OCI-LY7 (cell line): ENCODE results near the gene SKOR2.

Source experiments
- CTCF ChIP-seq: fragments of 200-600 bp; sonication (generic); conservative IDR thresholded peaks from 2 replicates; pipeline ENCODE4 v1.5.1; 2014; ENCODE audit warnings: mild to moderate bottlenecking, antibody characterized with exemption, low read length, moderate library complexity, mixed read lengths
- EZH2phosphoT487 ChIP-seq: fragments of 200-600 bp; sonication (generic); IDR thresholded peaks from 2 replicates; pipeline ENCODE4 v1.6.1; 2018; ENCODE audit warnings: low read depth, borderline replicate concordance, mild to moderate bottlenecking, mixed run types, antibody characterized with exemption, low read length, moderate library complexity, mixed read lengths

DNA sequence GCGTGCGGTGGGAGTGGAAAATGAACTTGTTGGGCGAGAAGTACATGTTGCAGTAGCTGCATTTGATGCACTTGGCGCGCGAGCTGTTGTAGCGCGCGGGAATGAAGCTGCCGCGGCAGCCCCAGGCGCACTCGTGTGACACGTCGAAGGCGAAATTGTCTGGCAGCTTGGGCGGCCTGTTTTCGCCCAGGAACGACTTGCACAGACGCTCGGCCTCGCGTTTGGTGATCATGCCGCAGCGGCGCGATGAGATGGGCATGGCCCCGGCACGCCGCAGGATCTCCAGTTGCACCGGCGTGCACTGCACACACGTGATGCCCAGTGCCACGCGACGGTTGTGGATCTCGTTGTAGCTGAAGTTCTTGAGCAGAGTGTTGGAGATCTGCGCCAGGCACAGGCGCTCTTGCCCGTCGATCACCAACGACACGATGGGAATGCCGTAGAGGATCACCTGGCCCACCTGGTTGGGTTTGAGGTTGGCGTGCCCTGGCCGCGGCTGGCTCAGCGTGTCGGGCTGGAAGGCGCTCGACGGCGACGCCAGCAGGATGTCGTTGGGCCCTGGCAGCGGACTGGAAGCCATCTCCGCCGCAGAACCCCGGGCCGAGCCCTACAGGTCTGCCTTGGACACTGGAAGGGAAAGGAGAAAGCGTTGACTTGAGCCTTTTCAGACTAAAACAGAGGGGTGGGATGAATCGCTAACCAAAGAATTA is 2.7 kb downstream of the SKOR2 start:
- TF ChIP-seq CTCF: no peak
- no peak for TF ChIP-seq EZH2phosphoT487
